Measurements from ENCODE around the gene TBC1D22A.

TBC1D22A gene

DNA sequence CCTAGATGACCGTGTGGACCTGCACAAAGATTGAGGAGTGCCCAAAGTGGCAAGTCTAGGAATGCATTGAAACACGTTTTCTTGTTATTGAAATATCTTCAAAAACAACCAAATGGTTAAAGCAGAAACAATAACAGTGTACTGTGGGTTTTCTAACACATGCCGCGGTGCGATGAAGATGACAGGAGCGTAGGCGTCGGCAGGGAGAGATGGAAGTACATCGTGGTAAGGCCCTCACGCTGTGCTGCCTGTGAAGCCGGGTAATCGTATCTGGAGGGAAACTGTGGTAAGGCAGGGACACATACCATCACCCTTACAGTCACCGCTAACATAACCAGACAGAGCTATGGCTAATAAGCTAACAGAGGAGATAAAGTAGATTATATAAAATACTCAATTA is 261.4 kb downstream of the TBC1D22A start:
- no peak for DNase-seq

DNA sequence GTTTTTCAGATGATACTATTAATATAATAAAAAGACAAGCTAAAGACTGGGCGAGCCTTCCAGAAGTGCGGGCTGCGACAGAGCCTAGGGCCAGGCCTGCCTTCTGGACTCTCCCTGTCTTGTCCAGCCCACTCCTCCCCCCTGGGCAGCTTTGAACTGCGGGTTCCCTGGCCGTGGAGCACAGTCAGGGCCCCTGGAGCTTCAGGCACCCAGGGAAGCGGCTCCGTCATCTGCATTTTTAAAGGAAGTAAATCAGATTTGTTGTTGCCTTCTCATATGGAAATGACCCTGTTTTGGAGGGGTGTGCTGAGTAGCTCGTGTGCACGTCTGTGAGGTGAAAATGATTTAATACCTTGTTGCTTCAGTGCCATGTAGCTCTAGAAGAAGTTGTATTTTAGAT is 265.3 kb downstream of the TBC1D22A start:
- no peak for DNase-seq

DNA sequence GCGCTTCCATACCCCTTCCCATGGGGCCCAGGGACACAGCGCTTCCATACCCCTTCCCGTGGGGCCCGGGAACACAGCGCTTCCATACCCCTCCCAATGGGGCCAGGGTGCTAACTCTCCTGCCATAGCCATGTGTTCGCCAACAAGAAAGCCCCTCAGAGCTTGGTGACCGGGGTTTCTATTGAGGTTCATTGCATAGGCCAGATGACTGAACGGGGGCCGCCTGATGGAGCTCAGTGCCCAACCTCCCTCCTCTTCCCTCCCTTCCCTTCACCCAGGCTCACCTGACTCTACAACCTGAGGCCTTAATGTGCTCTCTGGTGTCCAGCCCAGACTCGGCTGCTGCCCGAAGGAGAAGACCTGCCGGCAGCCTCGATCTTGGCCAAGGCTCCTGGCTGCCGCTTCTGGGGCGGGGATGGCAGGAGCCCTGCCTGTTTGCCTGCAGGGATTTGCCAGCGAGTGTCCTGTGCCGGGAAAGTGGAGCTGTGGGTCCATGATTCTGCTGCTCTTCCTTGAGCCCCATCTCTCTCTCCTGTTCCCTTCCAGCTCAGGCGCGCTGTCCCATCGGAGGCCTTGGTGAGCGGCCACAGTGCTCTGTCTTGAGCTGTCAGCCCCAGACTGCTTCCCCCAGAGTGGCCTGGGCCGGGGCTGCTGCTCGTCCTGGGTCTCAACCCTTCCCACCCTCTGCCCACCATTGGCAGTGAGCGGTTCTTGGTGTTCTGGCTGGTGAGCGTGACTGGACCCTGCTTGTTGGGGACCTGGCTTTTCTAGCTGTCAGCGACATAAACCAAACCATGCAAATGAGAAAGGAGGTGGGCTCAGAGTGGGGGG is 267.0 kb downstream of the TBC1D22A start:
- no peak for DNase-seq

DNA sequence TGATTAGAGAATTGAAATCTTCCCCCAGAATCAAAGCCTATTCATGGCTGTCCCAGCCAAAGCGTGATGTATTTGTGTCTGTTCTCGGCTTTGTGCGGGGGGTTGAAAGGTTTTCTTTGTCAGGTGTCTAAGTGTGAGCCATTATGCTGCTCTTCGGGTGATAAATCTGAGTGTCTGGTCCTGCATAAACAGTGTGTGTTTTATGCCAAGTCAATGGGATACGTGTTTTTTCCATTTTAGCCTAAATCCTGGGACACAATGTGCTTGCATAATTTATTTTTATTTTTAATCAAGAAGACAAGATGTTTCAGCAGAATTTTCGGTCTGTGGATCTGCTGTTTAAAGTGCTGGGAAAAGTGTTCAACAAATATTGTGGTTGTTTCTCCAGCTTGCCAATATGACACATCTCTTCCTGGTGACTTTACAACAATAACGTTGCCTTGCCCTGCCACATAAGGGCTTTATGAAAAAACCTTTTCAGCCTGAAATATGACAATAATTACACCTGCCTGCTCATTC is 267.8 kb downstream of the TBC1D22A start:
- DNase-seq, result peak in 3 of 51 donors; percentile 6 to 37 (median 21)

DNA sequence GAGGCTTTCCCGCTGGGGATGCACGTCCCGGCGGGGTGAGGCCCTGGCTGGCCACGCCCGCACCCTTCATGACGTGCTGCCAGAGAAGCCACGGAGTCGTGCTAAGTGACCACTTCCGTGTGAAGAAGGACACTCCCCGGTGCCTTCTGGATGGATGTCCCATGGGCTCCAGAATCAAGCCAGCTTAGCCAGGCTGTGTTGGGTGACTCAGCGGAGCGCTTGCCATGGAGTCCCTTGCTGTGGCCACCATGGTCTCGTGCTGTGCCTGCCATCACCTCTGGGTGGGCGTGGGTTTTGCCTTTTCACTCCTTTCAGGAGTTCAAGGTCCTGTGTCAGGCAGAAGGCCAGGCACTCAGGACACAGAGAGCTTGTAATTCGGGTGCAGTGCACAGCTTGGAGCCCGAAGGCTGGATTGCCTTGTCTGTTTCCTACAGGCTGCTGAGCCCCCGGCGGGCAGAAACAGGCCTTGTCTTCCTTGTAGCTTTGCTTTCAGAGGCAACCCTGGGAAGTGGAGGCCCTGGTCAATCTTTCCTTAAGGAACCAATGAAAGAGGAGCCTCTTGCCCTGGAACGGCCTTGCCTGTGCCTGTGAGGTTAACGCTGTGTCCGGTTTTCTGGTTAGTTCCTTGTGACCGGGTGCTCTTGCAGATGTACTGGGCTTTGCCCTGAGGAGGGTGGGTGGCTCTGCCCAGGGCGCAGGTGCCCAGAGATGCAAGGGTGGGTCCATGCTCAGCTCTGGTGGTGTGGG is 268.6 kb downstream of the TBC1D22A start:
- no peak for DNase-seq

DNA sequence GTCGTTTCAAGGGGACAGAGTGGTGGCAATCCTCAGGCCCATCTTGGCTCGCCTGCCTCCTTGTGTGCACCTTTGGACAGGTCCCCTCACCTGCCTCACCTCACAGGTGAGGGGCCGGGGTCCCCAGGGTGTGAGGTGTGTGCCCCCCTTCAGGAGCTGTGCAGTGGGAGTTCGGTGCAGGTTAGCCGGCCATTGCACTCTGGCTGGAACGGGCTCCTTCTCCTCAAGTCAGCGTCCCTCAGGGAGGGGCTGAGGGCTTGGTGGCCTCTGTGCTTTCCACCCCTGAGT is 269.1 kb downstream of the TBC1D22A start:
- DNase-seq, result no peak

DNA sequence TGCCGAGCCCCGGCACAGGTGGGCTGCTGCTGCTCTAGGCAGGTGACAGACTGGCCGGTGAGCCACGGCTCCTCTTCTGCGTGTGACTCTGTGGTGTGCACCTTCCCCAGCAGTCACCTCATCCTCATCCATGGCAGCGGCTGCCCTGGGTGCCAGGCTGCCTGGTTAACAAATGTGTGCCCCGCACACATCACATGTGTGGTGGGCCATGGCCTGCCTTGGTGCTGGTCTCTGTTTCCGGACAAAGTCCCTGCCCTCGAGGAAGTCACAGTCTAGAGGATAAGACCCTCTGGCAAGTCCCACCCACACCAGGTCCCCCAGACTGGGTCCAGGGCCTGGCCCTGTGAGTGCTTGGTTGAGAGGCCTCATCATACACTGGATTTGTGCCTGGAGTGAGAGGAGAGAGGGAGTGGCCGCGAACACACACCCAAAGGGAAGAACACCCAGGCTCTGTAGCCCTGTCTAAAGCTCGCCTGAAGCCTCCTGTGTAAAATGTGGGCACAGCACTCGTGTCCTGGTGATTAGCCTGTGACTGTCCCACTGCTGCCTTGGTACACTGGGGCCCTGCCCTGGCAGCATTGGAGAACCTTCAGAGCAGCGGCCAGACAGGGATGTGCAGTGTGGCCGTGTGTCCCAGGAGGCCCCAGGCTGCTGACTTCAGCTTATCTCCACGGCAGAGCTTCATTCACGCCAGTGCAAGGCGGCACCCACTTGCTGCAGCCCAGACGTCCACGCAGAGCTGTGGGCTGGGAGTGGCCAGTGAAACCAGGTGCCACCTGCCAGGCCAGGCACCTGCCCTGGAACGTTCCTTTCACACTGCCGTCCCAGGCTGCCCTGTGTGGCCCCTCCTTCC is 269.9 kb downstream of the TBC1D22A start:
- no peak for DNase-seq

DNA sequence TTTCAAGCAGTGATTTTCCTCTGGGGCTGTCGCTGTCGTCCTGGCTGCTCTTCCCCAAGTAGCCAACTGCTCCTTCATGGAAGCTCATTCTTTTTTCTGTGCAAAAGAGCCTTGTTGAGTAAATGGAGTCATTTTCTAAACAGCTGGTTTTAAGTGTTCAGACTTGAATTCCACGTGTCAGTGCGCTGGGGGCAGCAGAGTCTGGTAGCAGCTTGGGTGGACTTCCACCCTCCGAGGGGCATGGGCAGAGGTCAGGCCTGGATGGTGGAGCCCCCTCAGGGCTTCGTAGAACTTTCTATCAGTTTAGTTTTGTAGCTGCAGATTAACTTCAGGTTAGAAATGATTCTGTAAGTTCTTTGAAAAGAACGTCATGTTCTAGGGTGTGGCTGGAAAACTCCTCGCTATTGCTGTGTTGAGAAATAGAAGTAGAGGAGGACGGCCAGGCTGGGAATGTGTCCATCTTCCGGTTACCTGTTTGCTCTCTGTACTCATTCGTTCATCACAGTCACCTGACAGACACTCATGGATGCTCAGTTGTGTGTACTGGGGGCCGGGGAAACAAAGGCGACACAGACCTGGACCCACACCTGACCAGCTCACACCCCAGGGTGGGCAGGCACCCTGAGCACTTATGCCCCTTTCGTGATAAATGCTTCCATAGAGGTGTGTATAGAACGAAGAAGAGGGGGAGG is 270.7 kb downstream of the TBC1D22A start:
- no peak for DNase-seq

DNA sequence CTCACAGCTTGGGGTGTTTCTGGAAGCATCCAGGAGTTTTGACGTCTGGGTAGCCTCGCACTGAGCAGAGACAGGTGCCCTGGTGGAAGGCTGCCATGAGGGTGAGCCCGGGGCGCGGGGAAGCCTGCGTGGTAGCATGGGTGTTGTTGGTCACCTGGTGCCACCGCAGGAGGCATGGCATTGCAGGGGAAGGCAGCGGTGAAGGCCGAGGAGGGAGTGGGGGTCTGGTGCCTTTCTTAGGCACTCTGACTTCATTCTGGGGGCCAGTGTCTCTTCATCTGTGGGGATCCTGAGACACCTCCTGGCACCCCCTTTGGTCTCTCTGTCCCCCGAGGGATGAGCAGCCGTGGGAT is 271.2 kb downstream of the TBC1D22A start:
- DNase-seq, result no peak

DNA sequence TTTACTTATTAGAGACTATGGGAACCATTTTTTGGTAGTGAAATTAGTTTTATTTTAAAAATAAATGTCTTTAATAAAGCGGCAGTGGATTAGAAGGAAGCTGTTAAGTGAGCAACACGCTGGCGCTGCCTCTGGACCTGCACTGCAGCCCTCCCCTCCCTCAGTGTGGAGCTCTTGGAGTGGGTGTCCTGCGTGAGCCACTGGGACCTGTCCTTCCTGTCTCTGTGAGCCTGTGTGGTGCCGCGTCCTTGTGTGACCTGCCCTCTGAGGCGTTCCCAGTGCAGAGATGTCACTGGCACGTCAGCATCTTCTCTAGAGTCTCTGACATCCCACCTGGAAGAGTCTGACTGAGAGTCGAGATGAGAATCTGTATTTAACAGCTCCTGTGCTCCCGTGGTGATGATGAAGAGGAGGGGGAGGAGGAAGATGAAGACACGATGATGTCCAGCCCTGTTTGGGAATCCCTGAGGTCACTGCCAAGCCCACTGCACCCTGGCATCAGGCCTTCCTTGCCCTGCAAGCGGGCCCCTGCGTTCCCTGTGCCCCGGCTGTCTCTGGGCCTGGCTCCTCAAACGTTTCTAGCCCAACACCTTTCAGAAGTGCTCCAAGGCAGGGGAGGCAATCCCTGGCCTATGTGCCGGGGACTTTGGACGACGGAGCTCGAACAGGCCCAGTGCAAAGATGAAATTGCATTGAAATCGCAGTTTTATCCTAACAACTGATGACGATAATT is 271.8 kb downstream of the TBC1D22A start:
- no peak for DNase-seq

DNA sequence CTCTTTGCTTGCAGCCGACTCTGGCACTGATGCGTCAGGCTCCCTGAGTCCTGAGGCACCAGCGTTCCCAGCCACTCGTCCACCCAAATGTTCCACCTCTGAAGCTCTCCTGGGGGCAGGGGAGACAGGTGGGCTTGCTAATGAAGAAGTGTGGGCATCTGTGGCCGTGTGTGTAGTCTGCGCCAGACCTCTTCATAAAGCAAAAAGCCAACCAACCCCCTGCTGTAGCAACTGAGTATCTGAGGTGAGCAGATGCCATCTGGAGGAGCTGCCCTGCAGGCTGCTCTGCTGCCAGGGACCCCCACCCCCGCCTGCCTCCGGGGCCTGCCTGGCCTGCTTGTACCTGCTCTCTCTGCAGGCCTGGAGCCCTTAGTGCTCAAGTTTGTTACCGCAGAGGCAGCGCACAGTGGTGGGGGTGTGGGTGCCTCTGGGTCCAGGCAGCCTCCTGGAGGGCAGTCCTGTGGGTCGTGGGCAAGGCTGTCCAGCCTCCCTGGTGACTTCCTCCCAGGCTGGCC is 272.5 kb downstream of the TBC1D22A start:
- no peak for DNase-seq

DNA sequence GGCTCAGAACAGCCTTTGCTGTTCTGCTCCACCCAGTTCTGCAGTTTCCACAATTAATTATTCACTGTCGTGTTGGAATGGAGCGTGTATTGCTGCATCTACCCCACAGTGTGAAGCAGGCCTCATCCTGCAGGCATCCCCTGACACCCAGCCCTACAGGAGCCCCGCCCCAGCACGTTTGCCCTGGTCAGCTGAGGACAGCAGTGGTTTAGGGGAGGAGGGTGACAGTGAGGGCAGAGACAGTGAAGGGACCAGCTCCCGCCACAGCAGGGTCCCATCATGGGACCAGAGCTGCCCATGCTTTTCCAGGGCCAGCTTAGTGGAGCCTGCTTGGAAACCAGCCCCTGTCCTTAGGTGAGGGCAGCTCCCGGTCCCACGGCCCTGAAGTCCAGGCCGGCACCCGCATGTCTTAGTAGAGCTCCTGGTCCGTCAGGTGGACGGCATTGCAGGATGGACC is 273.0 kb downstream of the TBC1D22A start:
- no peak for DNase-seq

DNA sequence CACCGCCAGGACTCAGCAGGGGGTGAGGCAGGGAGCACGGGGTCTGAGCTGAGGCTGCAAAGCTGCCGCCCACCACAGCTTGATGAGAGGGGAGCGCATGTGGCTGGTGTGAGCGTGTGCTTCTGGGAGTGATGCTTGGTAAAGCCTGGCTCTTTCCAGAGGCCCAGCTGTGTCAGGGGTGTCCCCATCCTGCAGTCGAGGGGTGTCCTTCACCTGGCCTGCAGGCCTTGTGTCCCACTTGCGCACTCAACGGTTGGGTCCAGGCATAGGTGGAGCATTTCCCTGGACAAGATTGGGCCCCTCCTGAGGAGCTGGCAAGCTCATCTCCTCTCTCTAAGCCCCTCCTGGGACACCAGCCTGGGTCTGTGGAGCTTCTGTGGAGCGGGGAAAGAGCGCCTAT is 273.9 kb downstream of the TBC1D22A start:
- no peak for DNase-seq

DNA sequence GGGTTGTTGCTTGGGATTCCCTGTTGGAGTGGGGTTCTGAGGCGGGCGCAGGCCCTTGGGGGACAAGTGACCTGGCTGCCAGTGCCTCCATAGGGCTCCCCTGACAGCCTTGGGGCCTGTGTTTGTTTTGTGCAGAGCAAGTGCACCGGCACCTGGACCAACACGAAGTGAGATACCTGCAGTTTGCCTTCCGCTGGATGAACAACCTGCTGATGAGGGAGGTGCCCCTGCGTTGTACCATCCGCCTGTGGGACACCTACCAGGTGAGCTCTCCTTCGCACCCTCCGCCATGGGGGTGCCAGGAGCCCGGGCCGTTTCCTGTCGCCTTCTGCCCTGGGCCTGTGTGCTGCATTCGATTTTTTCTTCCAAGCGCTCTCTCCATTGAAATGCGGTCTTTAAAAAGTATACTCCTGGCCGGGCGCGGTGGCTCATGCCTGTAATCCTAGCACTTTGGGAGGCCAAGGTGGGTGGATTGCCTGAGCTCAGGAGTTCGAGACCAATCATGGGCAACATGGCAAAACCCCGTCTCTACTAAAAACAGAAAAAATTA is 274.6 kb downstream of the TBC1D22A start:
- no peak for DNase-seq

DNA sequence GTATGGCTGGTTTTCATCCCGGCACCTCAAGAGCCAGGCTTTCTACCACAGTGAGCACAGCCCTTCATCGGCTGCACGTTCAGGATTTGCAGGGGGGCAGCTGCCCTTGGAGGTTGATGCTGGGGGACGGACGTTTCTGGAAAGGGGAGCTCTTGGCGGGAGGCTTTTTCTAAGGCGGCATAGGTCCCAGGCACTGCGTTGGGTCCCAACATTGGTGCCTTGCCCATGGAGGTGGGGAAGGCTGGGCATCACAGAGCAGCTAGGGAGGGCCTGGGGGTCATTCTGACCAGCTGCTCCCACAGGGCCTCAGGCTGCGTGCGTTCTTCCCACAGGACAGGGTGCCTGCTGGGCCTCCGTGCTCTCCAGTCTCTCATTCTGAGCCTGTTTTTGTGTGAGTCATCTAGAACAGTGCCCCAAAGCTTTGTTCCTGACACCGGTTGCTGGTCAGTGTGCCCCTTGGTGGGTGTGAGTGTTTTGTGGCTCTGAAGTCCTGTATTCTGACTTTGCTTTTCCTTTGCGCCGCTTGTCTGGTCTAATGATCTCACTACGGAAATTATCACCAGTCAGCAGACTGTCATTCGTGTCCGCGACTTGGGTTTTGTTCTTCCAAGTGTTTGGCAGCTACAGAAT is 275.9 kb downstream of the TBC1D22A start:
- no peak for DNase-seq

DNA sequence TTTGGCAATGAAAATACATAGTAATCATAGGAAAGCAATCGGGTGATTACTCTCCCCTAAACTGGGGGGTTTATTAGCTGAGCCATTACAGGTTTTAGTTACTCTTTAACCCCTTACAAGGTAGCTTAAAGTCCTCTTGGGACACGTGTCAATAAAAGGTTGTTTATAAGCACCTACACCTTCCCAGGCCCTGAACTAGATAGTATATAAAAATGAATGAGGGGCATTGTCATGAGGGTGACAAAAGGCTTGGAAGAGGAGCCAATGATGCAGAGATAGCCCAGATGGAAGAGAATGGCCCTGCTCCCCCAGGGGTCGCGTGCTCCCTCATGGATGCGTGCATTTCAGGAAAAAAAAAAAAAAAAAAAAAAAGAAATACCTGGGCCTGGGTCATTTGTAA is 276.9 kb downstream of the TBC1D22A start:
- DNase-seq, result no peak

DNA sequence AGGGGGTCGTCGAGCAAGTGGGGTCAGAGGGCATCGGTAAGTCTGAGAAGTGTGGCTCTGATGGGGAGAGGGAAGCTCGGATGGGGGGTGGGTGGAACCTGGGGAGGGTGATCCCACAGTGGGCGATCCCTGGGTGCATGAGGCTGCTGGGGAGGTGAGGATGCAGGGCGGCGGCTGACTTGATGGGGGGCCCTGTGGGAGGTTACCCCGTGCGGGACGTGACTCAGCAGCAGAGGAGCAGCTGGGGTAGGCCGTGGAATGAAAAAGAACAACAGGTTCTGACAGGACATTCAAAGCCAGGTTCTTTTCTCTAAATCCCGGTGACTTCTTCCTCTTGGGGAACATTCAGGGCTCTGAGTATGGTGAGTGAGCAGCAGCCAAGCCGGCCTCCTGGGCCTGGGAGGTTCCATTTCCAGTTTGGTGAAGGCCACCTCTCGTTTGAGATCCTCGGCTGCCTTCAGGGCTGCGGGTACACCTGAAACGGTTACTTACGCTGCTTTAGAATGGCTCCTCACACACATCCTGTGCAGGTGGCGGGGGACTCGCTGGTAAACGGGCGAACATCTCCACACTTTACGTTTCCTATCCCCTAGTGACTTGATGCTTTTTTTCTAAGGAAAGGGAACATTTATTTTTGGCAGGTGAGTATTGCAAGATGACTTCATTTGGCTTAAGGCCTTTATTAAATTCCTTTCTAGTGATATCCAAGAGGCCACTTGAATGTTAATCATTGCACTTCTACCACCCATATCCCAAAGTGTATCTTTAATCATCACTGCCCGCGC is 278.2 kb downstream of the TBC1D22A start:
- DNase-seq, result no peak

DNA sequence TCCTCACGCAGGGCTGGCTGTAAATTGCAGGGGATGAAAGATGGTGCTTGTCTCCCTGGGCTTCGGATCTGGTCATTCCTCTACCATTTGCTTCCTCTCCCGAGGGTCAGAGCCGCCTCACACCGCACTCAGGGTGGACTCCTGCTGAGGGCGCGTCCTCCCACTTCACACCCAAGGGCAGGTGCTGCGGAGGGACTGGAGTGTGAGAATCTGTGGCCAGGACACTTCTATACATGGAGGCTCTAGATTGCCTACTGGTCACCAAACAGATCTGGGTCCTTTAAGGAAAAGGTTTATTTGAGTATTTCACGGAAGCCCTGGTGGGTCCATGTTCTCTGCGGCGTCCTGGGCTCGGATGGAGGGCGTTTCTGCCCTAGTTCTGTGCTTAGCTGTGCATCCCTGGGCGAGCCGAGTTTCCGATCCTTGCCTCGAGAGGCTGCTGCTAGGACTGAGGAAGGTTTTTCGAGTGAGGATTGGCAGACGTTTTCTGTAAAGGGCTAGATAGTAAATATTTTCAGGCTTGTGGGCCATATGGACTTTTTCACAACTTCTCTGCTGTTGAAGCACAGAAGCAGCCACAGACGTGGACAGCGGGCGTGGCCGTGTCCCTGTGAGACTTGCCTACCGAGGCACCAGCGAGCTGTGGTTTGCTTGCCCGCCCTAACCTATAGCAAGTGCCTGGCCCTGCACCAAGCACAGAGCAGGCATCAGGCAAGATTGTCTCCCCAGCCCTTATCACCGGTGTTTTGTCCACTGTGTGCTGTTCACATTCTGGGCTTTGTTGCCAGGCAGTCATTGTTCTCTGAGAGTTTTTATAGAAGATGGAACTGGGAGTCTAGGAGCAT is 279.0 kb downstream of the TBC1D22A start:
- no peak for DNase-seq

All from hypothalamus (tissue), 51 donors.